ENCODE results near the gene BMP8A.
"Not testable (repeated sequence)": the region's sequence is repeated elsewhere in the genome, so short reads cannot be mapped to it uniquely, and the experiment has no call there.

BMP8A gene

GRCh38 chr1:39481289-39481688, 10.1 kb upstream of the BMP8A start:
- DNase-seq (ENCODE audit: low read depth in 1 of 2, low spot score in 1 of 2) = no peak

- no peak for DNase-seq (ENCODE audit: low read depth in 1 of 2, low spot score in 1 of 2)
Measured at GRCh38 chr1:39483276-39483675, 8.2 kb upstream of the BMP8A start.

GRCh38 chr1:39484564-39484963, 6.9 kb upstream of the BMP8A start:
- DNase-seq (ENCODE audit: low read depth in 1 of 2, low spot score in 1 of 2) = no peak

- no peak for DNase-seq (ENCODE audit: low read depth in 1 of 2, low spot score in 1 of 2)
Measured at GRCh38 chr1:39485046-39485803, 6.2 kb upstream of the BMP8A start.

- DNase-seq (ENCODE audit: low read depth in 1 of 2, low spot score in 1 of 2) = no peak
Measured at GRCh38 chr1:39488012-39488545, 3.4 kb upstream of the BMP8A start.

GRCh38 chr1:39488793-39489566, 2.5 kb upstream of the BMP8A start:
- no peak for DNase-seq (ENCODE audit: low read depth in 1 of 2, low spot score in 1 of 2)

DNA sequence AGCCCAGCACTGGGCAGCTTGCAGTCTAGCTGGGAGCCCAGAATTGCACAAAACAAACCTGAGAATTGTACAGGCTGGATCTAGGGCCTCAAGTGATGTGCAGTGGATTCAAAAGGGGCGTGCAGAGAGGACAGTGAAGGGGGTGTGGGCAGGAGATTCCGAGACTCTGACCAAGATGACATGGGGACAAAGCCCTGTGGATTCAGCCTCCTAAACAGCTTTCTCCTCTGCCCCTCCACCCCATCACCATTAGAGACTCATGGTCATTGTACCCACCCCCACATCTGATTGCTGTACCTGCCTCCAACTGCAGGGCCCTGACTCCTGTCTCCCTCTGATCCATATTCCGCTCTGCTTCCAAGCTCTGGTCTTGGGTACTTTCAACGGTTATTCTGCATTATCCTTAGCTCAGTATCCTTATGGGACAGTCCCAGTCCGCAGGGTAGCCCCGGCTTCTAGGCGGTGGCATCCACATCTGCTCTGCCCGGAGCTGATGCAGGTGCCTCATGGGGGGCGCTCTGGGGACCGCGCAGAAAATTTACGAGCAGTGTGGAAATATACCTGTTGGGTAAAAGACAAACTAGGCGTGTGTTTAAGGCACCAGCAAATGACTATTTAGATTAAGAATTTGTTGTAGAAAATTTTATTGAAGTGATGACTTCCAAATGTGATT, 1.7 kb upstream of the BMP8A start:
- no peak for DNase-seq (ENCODE audit: low read depth in 1 of 2, low spot score in 1 of 2)

DNA sequence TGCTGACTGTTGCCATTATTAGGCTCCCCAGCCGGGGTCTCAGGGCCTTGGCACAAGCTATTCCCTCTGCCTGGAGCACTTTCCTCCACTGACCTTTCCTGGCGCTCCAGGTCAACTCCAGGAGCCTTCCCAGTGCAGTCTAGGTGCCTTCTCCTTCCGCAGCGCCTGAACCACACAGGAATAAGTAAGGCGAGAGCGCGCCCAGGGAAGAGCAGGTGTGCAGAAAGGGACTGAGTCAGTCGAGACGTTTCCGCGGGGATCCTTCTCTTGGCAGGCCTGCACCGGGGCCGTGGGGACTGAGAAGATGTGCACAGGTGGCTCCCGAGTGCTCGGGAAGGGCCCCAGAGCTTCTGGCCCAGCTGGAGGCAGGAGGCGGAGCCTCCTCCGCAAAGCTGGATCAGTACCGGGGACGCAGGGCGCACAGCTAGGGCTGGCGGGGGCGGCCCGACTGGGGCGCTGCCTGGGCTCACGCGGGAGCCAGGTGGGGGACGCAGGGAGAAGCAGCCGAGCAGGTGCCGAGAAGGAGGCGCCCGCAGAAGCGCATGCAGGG, 765 bp upstream of the BMP8A start:
- DNase-seq (ENCODE audit: low read depth in 1 of 2, low spot score in 1 of 2) = no peak

DNA sequence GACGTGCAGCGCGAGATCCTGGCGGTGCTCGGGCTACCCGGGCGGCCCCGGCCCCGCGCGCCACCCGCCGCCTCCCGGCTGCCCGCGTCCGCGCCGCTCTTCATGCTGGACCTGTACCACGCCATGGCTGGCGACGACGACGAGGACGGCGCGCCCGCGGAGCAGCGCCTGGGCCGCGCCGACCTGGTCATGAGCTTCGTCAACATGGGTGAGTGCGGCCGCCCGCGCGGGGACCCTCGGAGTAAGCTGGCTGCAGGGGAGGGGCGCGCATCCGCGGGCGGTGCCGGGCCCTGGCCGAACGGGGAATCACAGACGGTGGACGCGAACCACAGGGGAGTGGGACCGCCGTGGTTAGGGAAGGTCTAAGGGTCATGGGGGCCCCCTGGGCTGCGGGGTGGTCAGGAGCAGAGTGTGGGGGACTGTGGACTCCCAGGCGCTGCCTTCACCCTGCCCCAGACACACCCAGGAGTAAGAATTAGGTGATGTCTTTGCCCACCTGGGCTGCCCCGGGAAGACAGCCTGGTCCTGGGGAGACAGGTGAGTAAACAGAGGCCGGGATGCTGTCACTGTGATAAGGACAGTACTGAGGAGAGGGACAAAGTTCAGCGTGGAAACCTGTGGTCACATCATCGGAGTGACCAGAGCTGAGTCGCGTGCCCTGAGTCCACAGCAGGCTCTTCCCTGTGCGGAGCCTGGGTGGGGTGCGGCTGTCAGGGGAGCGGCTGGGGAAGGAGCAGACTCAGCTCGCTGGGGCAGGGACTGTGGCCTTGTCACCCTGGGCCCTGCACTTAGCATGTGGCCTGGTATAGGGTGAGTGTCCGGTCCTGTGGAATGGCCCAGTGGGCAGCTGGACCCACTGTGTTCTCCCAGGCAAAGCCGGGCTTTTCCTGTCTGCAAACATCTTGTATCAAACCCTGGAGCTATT, 944 bp downstream of the BMP8A start:
- not testable (repeated sequence) for DNase-seq (ENCODE audit: low read depth in 1 of 2, low spot score in 1 of 2)

DNA sequence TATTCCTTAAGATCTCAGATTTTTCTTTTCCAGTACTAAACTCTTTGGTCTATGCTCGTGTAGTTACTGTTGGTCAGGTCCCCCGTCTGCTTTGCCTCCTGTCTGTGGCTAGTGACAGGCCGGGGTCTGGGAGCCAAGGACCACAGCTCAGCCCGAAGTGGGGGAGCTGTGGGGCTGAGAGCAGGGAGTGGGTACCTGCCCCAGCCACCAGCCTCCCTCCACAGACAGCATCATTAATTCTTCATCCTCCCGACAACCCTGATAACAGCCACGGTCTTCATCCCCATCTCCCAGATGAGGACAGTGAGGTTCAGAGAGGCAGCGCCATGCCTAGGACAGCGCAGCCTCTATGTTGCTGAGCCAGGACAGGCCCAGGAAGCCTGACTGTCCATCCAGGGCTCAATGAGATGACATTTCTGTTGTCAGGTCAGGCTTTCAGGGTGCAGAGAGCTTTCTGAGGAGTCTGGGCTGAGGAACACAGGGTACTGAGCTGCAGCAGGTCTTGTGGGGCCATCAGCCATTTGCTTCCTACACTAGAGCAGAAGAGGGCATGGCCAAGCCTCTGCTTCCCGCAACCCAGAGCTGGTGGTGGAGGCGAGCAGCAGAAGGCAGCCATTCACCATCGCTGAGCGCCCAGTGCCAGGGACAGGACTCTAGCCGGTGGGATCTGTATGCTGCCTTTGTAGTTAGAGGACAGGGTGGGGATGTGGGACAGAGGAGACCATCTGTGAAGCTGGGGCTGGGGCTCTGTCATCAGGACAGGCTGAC, 1.8 kb downstream of the BMP8A start:
- DNase-seq (ENCODE audit: low read depth in 1 of 2, low spot score in 1 of 2) = not testable (repeated sequence)

- no peak for DNase-seq (ENCODE audit: low read depth in 1 of 2, low spot score in 1 of 2)
Measured at GRCh38 chr1:39494671-39495410, 3.4 kb downstream of the BMP8A start.

DNA sequence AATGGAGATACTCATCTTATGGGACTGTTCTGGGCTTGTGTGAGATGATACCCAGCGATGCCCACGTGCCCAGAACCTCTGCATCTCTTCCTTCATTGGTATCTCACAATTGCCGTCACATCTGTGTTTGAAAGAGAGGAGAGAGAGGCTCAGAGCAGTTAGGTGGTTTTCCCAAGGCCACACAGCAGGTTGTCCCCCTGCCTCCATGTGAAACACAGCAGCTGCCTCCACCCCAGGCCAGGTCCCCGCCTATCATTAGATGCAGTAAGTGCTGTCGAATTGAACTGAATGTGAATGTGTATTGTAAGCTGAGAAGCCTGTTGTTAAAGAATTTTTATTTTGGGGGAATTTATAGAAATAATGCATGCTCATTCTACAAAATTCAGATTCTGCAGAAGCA, 5.1 kb downstream of the BMP8A start:
- not testable (repeated sequence) for DNase-seq (ENCODE audit: low read depth in 1 of 2, low spot score in 1 of 2)

DNA sequence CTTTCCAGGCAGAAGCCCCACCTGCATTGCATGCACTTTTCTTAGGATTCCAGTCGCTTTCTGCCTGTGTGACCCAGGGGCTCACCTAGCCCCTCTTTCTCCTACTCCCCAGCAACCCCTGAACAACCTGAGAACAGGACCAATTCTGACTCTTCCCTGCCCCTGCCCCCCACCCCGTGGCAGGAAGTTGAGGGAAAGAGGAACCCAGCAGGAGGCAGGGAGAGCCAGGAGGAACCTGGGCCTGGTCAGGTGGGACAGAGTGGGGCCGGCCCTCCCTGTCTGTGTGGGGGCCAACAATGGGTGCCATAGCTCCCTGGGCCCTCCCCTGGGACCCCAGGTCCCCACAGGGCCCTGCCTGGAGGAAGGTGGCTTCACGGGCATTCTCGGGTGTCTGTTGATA, 6.1 kb downstream of the BMP8A start:
- DNase-seq (ENCODE audit: low read depth in 1 of 2, low spot score in 1 of 2) = no peak

GRCh38 chr1:39498096-39498710, 6.8 kb downstream of the BMP8A start:
- DNase-seq (ENCODE audit: low read depth in 1 of 2, low spot score in 1 of 2) = not testable (repeated sequence)

DNA sequence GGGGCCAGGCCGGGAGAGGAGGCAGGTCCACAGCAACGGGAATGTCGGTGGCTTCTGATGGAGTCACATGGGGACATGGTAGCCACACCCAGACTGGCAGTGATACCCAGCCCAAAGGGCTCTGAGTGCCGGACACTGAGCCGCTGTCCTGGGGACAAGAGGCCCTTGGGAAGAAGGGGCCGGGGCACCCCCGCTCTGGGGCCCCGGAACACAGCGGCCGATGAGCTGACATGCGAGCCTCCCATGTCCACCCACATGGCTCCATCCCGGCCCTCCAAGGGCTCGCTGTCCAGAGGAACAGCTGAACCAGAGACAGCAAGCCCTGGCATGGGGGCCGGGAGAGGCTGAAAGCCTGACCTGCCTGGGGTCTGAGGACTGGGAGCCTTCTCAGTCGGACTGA, 7.4 kb downstream of the BMP8A start:
- DNase-seq (ENCODE audit: low read depth in 1 of 2, low spot score in 1 of 2) = not testable (repeated sequence)

DNA sequence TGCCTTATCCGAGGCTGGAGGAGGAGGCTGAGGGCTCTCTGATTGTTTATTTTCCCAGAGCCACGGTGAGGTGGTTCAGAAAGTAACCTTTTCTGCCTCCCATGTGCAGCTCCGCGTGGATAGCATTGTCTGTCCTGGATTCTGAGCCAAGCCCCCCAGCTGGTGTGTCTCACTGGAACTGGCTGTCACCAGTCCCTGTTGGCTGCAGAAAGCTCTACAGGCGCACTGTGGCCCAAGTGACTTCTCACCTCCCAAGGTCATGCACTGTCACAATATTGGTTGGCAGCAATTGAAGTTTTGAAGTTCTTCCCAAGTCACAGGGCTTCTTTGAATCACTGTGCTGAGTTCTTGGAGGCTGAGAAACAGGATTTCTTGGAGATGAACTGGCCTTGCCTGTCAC, 8.2 kb downstream of the BMP8A start:
- DNase-seq (ENCODE audit: low read depth in 1 of 2, low spot score in 1 of 2) = no peak

DNA sequence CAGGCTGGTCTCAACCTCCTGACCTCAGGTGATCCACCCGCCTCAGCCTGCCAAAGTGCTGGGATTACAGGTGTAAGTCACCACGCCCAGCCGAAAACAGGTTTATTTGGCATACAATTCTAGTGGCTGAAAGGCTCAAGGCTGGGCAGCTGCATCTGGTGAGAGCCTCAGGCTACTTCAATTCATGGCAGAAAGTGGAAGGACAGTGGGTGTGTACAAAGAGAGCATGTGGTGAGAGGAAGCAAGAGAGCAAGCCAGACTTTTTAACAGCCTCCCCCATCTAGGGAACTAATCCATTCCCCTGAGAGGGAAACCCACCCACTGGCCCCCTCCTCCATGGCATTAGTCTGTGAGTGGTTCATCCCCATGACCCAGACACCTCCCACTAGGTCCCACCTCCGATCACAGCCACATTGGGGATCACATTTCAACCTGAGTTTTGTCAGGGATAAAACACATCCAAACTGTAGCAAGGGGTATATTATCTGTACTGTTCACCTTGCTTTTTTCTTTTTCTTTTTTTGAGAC, 9.5 kb downstream of the BMP8A start:
- no peak for DNase-seq (ENCODE audit: low read depth in 1 of 2, low spot score in 1 of 2)

DNA sequence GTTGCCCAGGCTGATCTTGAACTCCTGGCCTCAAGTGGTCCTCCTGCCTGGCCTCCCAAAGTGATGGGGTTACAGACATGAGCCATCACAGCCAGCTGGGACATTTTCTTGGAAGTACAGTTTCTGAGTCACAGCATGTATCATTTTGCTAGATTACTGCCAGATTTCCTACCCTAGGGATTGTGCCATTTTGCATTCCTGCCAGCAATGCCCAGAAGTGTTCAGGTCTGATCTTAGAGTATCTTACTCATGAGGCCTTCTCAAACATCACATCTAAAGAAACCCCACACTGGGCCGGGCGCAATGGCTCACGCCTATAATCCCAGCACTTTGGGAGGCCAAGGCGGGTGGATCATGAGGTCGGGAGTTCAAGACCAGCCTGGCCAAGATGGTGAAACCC, 10.2 kb downstream of the BMP8A start:
- DNase-seq (ENCODE audit: low read depth in 1 of 2, low spot score in 1 of 2) = no peak

Measured in stimulated activated CD4-positive, alpha-beta T cell treated with anti-CD3 and anti-CD28 coated beads, Interleukin-15, amount 100 ng/mL, for 1 hour (primary cell).